ENCODE results near the gene E2F3.
"Not testable (repeated sequence)": the region's sequence is repeated elsewhere in the genome, so short reads cannot be mapped to it uniquely, and the experiment has no call there.

E2F3 gene

GRCh38 chr6:20434766-20435165, 33.1 kb downstream of the E2F3 start:
- DNase-seq, result no peak

GRCh38 chr6:20436719-20437118, 35.0 kb downstream of the E2F3 start:
- no peak for DNase-seq

- DNase-seq, result no peak
Measured at GRCh38 chr6:20437639-20438038, 36.0 kb downstream of the E2F3 start.

- DNase-seq, result no peak
Measured at GRCh38 chr6:20438462-20439070, 36.9 kb downstream of the E2F3 start.

GRCh38 chr6:20439558-20439957, 37.9 kb downstream of the E2F3 start:
- DNase-seq, result no peak

GRCh38 chr6:20440296-20440695, 38.6 kb downstream of the E2F3 start:
- DNase-seq, result no peak

- no peak for DNase-seq
Measured at GRCh38 chr6:20441236-20441635, 39.6 kb downstream of the E2F3 start.

- no peak for DNase-seq
Measured at GRCh38 chr6:20441921-20442320, 40.2 kb downstream of the E2F3 start.

GRCh38 chr6:20444786-20445271, 43.1 kb downstream of the E2F3 start:
- no peak for DNase-seq

- no peak for DNase-seq
Measured at GRCh38 chr6:20447157-20447556, 45.5 kb downstream of the E2F3 start.

GRCh38 chr6:20447581-20448132, 46.0 kb downstream of the E2F3 start:
- no peak for DNase-seq

- no peak for DNase-seq
Measured at GRCh38 chr6:20448828-20449227, 47.1 kb downstream of the E2F3 start.

- DNase-seq, result no peak
Measured at GRCh38 chr6:20454204-20454824, 52.6 kb downstream of the E2F3 start.

- no peak for DNase-seq
Measured at GRCh38 chr6:20455251-20455940, 53.7 kb downstream of the E2F3 start.

- no peak for DNase-seq
Measured at GRCh38 chr6:20458027-20458894, 56.6 kb downstream of the E2F3 start.

GRCh38 chr6:20459682-20460081, 58.0 kb downstream of the E2F3 start:
- DNase-seq, result no peak

GRCh38 chr6:20461576-20461975, 59.9 kb downstream of the E2F3 start:
- DNase-seq, result no peak

- DNase-seq, result no peak
Measured at GRCh38 chr6:20463396-20463795, 61.7 kb downstream of the E2F3 start.

GRCh38 chr6:20464041-20464440, 62.4 kb downstream of the E2F3 start:
- no peak for DNase-seq

- no peak for DNase-seq
Measured at GRCh38 chr6:20464847-20465246, 63.2 kb downstream of the E2F3 start.

GRCh38 chr6:20465616-20466015, 63.9 kb downstream of the E2F3 start:
- DNase-seq, result not testable (repeated sequence)

- DNase-seq, result no peak
Measured at GRCh38 chr6:20467437-20467836, 65.8 kb downstream of the E2F3 start.

- DNase-seq, result no peak
Measured at GRCh38 chr6:20468209-20468608, 66.5 kb downstream of the E2F3 start.

All from stimulated activated CD4-positive, alpha-beta T cell treated with anti-CD3 and anti-CD28 coated beads, Interleukin-4, amount 100 ng/mL, for 1 hour (primary cell).